Amniotic stem cell (primary cell): Measurements from ENCODE around the gene BRIP1.

Experiments
- DNase-seq: peaks from one replicate; lab custom pipeline; 2025; lab: John Stamatoyannopoulos, UW

The BRIP1 gene

GRCh38 chr17:61631800-61632199 is 231.5 kb downstream of the BRIP1 start:
- no peak for DNase-seq
